ENCODE data around the gene FHAD1.

GRCh38 chr1:15323351-15323988 lies 76.4 kb downstream of the FHAD1 start:
- TF ChIP-seq CTCF (IDR thresholded peaks at IDR 0.05; ENCODE audit: extremely low read depth in 1 of 2, insufficient read depth in 1 of 2, low read depth in 1 of 2, low read length in 2 of 2): peak; percentile 97 to 98
- TF ChIP-seq POLR2AphosphoS5 (IDR thresholded peaks at IDR 0.05; ENCODE audit: insufficient read depth, low read depth, low read length): no peak
- no peak for TF ChIP-seq POLR2A (IDR thresholded peaks at IDR 0.05; ENCODE audit: low read depth, low read length)
- no peak for TF ChIP-seq MYC (IDR thresholded peaks at IDR 0.05; ENCODE audit: low read depth, low read length)

All from endothelial cell of umbilical vein (primary cell).